Lung (tissue), 12 donors: ENCODE measurements around the gene COMMD1. TPM values are rescaled to one million over a fixed set of nuclear protein-coding genes. Genes with fewer than 3 reads are reported as not detected.
"Not testable (repeated sequence)": the region's sequence is repeated elsewhere in the genome, so short reads cannot be mapped to it uniquely, and the experiment has no call there.

Experiments used
- ATAC-seq: fragments of 200-7000 bp; cut with Tn5 transposase; one replicate; pipeline ENCODE4 v1.9.1; 2020; ENCODE audit warnings: moderate number of reproducible peaks; ENCODE audit not compliant: insufficient read depth, low FRiP score
- DNase-seq, 3 donors: peaks; one replicate each; pipeline ENCODE4 v3.0.0-alpha.2; 2013 to 2017
- H3K27ac ChIP-seq, 2 donors: one replicate each; pipeline ENCODE4 v1.5.1; 2013; ENCODE audit warnings: mild to moderate bottlenecking in 2 of 2, moderate library complexity in 2 of 2, control low read depth in 1 of 2, inconsistent platforms in 1 of 2, low read depth in 1 of 2, low read length in 1 of 2
- H3K27me3 ChIP-seq, 3 donors: one replicate each; pipeline ENCODE4 v1.5.1; 2013; ENCODE audit warnings: low read length in 2 of 3; ENCODE audit not compliant: control insufficient read depth in 3 of 3, insufficient read depth in 3 of 3
- H3K36me3 ChIP-seq, 4 donors: one replicate each; pipeline ENCODE4 v1.5.1; 2013; ENCODE audit warnings: low read length in 4 of 4, mild to moderate bottlenecking in 1 of 4, moderate library complexity in 1 of 4; ENCODE audit not compliant: control insufficient read depth in 4 of 4, insufficient read depth in 4 of 4
- H3K4me1 ChIP-seq, 5 donors: one replicate each; pipeline ENCODE4 v1.5.1; 2013; ENCODE audit warnings: low read length in 5 of 5, mild to moderate bottlenecking in 2 of 5, moderate library complexity in 1 of 5; ENCODE audit not compliant: control insufficient read depth in 5 of 5, insufficient read depth in 5 of 5
- H3K4me3 ChIP-seq: one replicate; pipeline ENCODE4 v1.5.1; 2013; ENCODE audit warnings: mild to moderate bottlenecking, control low read depth, moderate library complexity
- H3K9ac ChIP-seq, 2 donors: one replicate each; pipeline ENCODE4 v1.5.1; 2013; ENCODE audit warnings: low read length in 2 of 2, control low read depth in 1 of 2; ENCODE audit not compliant: insufficient read depth in 1 of 2
- H3K9me3 ChIP-seq, 4 donors: one replicate each; pipeline ENCODE4 v1.5.1; 2013; ENCODE audit warnings: low read length in 3 of 4, mild to moderate bottlenecking in 1 of 4, moderate library complexity in 1 of 4; ENCODE audit not compliant: control insufficient read depth in 4 of 4, insufficient read depth in 3 of 4
- CTCF ChIP-seq: IDR thresholded peaks from 2 replicates; pipeline ENCODE4 v1.5.1; 2012; ENCODE audit warnings: mild to moderate bottlenecking; ENCODE audit errors: control extremely low read depth, extremely low read depth
- whole genome bisulfite sequencing, 2 donors: extraction: QIAGEN DNeasy Blood & Tissue Kit; methylation state at CpG; one replicate each; pipeline ENCODE4 v1.1.7; 2013; 5-methylcytosine and 5-hydroxymethylcytosine counted together
- polyA plus RNA-seq, 2 donors: library from polyadenylated mRNA; stranded (reverse); fragments of 200-250 nt; gene quantifications; one replicate each; pipeline ENCODE4 v1.2.1, GENCODE V29; 2013
- total RNA-seq, 2 donors: library from RNA; depleted of rRNA in 1 of 2; stranded (reverse); fragments of >200 nt in 1 of 2; gene quantifications; one replicate each; pipeline ENCODE4 v1.2.1, GENCODE V29; 2014 to 2021
- donor health status: control.
- donor health status: control.
- donor health status: Bipolar disorder and iron deficiency.
- donor health status: healthy.
- donor health status: DM: yes; HTN: yes; CAD: no.

Gene COMMD1
- total and polyA plus RNA-seq, 4 donors = 31.0 to 41.7 (median 35.2) TPM

DNA sequence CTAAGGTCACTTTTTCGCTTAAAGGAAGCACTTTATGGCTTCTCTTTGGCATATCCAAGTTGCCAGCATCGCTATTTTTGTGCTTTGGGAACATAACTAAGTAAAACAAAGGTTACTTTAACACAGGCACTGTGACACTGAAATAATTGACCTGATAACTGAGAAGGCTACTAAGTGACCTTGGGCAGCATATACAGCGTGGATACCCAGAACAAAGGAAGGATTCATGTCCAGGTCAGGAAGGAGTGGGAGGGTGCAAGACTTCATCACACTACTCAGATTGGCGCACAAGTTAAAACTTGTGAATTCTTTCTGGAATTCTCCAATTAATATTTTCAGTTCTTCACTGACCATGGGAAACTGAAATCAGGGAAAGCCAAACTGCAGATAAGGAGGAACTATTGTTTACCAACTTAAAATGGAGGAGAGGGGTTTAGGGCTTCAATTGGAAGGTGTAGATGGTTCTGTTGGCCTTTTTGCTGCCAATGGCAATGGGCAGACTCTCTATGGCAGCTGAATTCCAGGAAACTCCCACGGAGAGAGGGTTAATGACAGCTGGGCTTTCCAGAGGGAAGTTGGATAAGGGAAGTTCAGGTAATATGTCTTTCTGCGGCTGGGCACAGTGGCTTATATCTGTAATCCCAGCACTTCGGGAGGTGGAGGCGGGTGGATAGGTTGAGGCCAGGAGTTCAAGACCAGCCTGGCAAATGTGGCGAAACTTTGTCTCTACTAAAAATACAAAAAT is 45.3 kb downstream of the COMMD1 start:
- Histone ChIP-seq H3K36me3 (peaks cover 0 to 1% (median 0%) of the 10 kb centered on the region in 4 donors), H3K4me1 (peaks cover 0 to 19% (median 3%) of the 10 kb centered on the region in 5 donors), H3K27ac (peak overlapping the region in 1 of 2 donors; percentile 46), H3K27me3 (no peaks in the 10 kb centered on the region), H3K9me3 (no peaks in the 10 kb centered on the region), H3K4me3 (no peak overlapping the region), H3K9ac (no peak overlapping the region)
- TF ChIP-seq CTCF = no peak
- ATAC-seq = no peak
- WGBS, 2 donors = 87 to 95% methylated on average over 9 of the region's 9 CpGs
- no peak for DNase-seq

GRCh38 chr2:61951881-61952280 is 46.4 kb downstream of the COMMD1 start:
- H3K4me3 ChIP-seq = no peak overlapping the region
- no peaks in the 10 kb centered on the region for H3K27me3 ChIP-seq
- H3K4me1 ChIP-seq = peaks cover 0 to 17% (median 3%) of the 10 kb centered on the region in 5 donors
- no peak for TF ChIP-seq CTCF
- H3K9me3 ChIP-seq = no peaks in the 10 kb centered on the region
- no peak overlapping the region for H3K9ac ChIP-seq
- H3K36me3 ChIP-seq = peaks cover 0 to 1% (median 0%) of the 10 kb centered on the region in 4 donors
- 90 to 93% methylated on average over 2 of the region's 2 CpGs for WGBS, 2 donors
- DNase-seq (no peak), ATAC-seq (no peak)
- no peak overlapping the region for H3K27ac ChIP-seq

- H3K9ac ChIP-seq = no peak overlapping the region
- TF ChIP-seq CTCF = no peak
- WGBS, 2 donors = 100% methylated on average over 1 of the region's 1 CpG
Measured at GRCh38 chr2:61952288-61952687, 46.8 kb downstream of the COMMD1 start.

DNA sequence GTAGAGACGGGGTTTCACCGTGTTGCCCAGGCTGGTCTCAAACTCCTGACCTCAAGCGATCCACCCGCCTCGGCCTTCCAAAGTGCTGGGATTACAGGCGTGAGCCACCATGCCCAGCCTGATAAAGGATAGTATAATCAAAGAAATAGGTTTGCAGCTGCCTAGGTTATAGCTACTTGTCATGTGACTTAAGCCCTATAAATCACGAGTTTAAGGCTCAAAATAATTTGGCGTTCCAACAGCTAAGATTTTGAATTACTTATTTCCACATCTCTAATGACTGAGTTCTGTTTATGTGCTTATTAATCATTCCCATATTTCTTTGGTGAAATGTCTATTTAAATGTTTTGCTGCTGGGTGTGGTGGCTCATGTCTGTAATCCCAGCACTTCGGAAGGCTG is 49.4 kb downstream of the COMMD1 start:
- H3K9me3 ChIP-seq, H3K4me3 ChIP-seq, ATAC-seq, H3K27me3 ChIP-seq, H3K27ac ChIP-seq, H3K36me3 ChIP-seq, DNase-seq, H3K4me1 ChIP-seq, H3K9ac ChIP-seq: not testable (repeated sequence)
- WGBS, 2 donors = 94 to 96% methylated on average over 9 of the region's 9 CpGs

More at GRCh38 chr2:61952288-61952687, 46.8 kb downstream of the COMMD1 start:
- Histone ChIP-seq H3K4me3 (no peak overlapping the region), H3K9me3 (no peaks in the 10 kb centered on the region), H3K27ac (no peak overlapping the region), H3K4me1 (peaks cover 0 to 17% (median 3%) of the 10 kb centered on the region in 5 donors), H3K27me3 (no peaks in the 10 kb centered on the region), H3K36me3 (peaks cover 0 to 1% (median 0%) of the 10 kb centered on the region in 4 donors)
- ATAC-seq = no peak
- no peak for DNase-seq
